Stimulated activated CD4-positive, alpha-beta T cell treated with anti-CD3 and anti-CD28 coated beads, TNF-alpha, amount 100 ng/mL, for 24 hours (primary cell): ENCODE measurements around the gene NKD2.

Experiments used
- DNase-seq, 3 experiments: peaks; one replicate each; pipeline ENCODE4 v3.0.0-alpha.2; 2020; ENCODE audit warnings: low read depth in 3 of 3

NKD2 gene

GRCh38 chr5:978693-979092 is 29.9 kb upstream of the NKD2 start:
- no peak for DNase-seq

- DNase-seq = no peak
Observed at GRCh38 chr5:979100-979817, 29.3 kb upstream of the NKD2 start.

GRCh38 chr5:980001-980588 is 28.5 kb upstream of the NKD2 start:
- DNase-seq = no peak

GRCh38 chr5:980966-981365 is 27.6 kb upstream of the NKD2 start:
- no peak for DNase-seq

- no peak for DNase-seq
Observed at GRCh38 chr5:981456-981855, 27.1 kb upstream of the NKD2 start.

GRCh38 chr5:982377-983237 is 26.0 kb upstream of the NKD2 start:
- no peak for DNase-seq

- DNase-seq = no peak
Observed at GRCh38 chr5:983238-983524, 25.4 kb upstream of the NKD2 start.

- no peak for DNase-seq
Observed at GRCh38 chr5:983568-983967, 25.0 kb upstream of the NKD2 start.

GRCh38 chr5:984774-985173 is 23.8 kb upstream of the NKD2 start:
- DNase-seq = no peak

- no peak for DNase-seq
Observed at GRCh38 chr5:987761-988160, 20.8 kb upstream of the NKD2 start.

- no peak for DNase-seq
Observed at GRCh38 chr5:988322-988721, 20.3 kb upstream of the NKD2 start.

GRCh38 chr5:989961-990530 is 18.6 kb upstream of the NKD2 start:
- DNase-seq = no peak

- no peak for DNase-seq
Observed at GRCh38 chr5:991472-992267, 16.9 kb upstream of the NKD2 start.

GRCh38 chr5:994272-994607 is 14.4 kb upstream of the NKD2 start:
- no peak for DNase-seq

GRCh38 chr5:994821-995220 is 13.8 kb upstream of the NKD2 start:
- DNase-seq = no peak

- DNase-seq = no peak
Observed at GRCh38 chr5:995318-995717, 13.3 kb upstream of the NKD2 start.

GRCh38 chr5:997001-997474 is 11.6 kb upstream of the NKD2 start:
- no peak for DNase-seq

GRCh38 chr5:997711-998110 is 10.9 kb upstream of the NKD2 start:
- DNase-seq = no peak

- no peak for DNase-seq
Observed at GRCh38 chr5:998246-999031, 10.2 kb upstream of the NKD2 start.

- no peak for DNase-seq
Observed at GRCh38 chr5:999032-999501, 9.5 kb upstream of the NKD2 start.

- DNase-seq = no peak
Observed at GRCh38 chr5:999724-1000123, 8.9 kb upstream of the NKD2 start.
